K562 (cell line): Measurements from ENCODE around the gene HNRNPK. TPM values are rescaled to one million over a fixed set of nuclear protein-coding genes. Genes with fewer than 3 reads are reported as not detected.

Experiments used
- ASH1L ChIP-seq: fragments of 450-650 bp; IDR thresholded peaks from 2 replicates; pipeline ENCODE4 v1.6.1; 2018; ENCODE audit warnings: borderline replicate concordance, mild to moderate bottlenecking, low read depth; ENCODE audit not compliant: partially characterized antibody
- CBX1 ChIP-seq: sonication (generic); IDR thresholded peaks from 2 replicates; pipeline ENCODE4 v1.6.1; 2016; ENCODE audit warnings: antibody characterized with exemption, low read depth, mild to moderate bottlenecking
- CBX3 ChIP-seq, 2 experiments: IDR thresholded peaks; 1 replicate in 1 of 2; 2 replicates in 1 of 2; pipeline ENCODE4 v1.6.1; 2012; ENCODE audit warnings: inconsistent platforms in 2 of 2, low read length in 2 of 2, borderline replicate concordance in 1 of 2, control low read depth in 1 of 2
- CC2D1A ChIP-seq: fragments of 450-650 bp; IDR thresholded peaks from 2 replicates; pipeline ENCODE4 v1.6.1; 2017; ENCODE audit warnings: mild to moderate bottlenecking
- CREB1 ChIP-seq, 2 experiments: sonication (generic) in 1 of 2; formaldehyde crosslinking in 1 of 2; IDR thresholded peaks; 2 replicates each; pipeline versions ENCODE4 v1.6.1 to v1.8.0; 2012 to 2022; ENCODE audit warnings: inconsistent platforms in 1 of 2, mild to moderate bottlenecking in 1 of 2, missing genetic modification reagents in 1 of 2, moderate library complexity in 1 of 2
- DIDO1 ChIP-seq: fragments of 450-650 bp; IDR thresholded peaks from 2 replicates; pipeline ENCODE4 v1.6.1; 2016; ENCODE audit warnings: low read depth, missing biosample characterization, missing genetic modification characterization
- ETV1 ChIP-seq: fragments of 450-650 bp; conservative IDR thresholded peaks from 2 replicates; pipeline ENCODE4 v1.6.1; 2016; ENCODE audit warnings: missing genetic modification characterization, control low read depth, low read depth, missing compliant biosample characterization
- GABPB2 ChIP-seq: fragments of 250-450 bp; sonication (Bioruptor Pico); conservative IDR thresholded peaks from 2 replicates; pipeline ENCODE4 v1.5.1; 2021; ENCODE audit warnings: mild to moderate bottlenecking
- HNRNPH1 ChIP-seq: fragments of 200-400 bp; formaldehyde crosslinking; optimal IDR thresholded peaks from 2 replicates; pipeline ENCODE3; 2017; ENCODE audit warnings: low read depth, mild to moderate bottlenecking, low read length, moderate library complexity
- KAT2B ChIP-seq: IDR thresholded peaks from one replicate; pipeline ENCODE4 v1.6.1; 2012; ENCODE audit warnings: low read depth, mild to moderate bottlenecking, control low read depth, inconsistent platforms, low read length, moderate library complexity
- MECOM ChIP-seq: fragments of 250-450 bp; sonication (Bioruptor Pico); IDR thresholded peaks from 2 replicates; pipeline ENCODE4 v1.8.0; 2022; ENCODE audit warnings: inconsistent platforms
- NBN ChIP-seq: fragments of 450-650 bp; IDR thresholded peaks from 2 replicates; pipeline ENCODE4 v1.6.1; 2016; ENCODE audit warnings: low read depth, mild to moderate bottlenecking
- PYGO2 ChIP-seq: fragments of 450-650 bp; IDR thresholded peaks from 2 replicates; pipeline ENCODE4 v1.6.1; 2016; ENCODE audit warnings: mild to moderate bottlenecking, missing genetic modification characterization, moderate library complexity, missing compliant biosample characterization
- RFX5 ChIP-seq: IDR thresholded peaks from 2 replicates; pipeline ENCODE4 v1.6.1; 2011; ENCODE audit warnings: low read depth, mild to moderate bottlenecking, improper control_type of control experiment, low read length
- SAP30 ChIP-seq: fragments of 200-600 bp; sonication (generic); IDR thresholded peaks from 2 replicates; pipeline ENCODE4 v1.6.1; 2012; ENCODE audit warnings: borderline replicate concordance, low read depth, mild to moderate bottlenecking, moderate library complexity, low read length, control low read depth, inconsistent platforms; ENCODE audit not compliant: insufficient read depth, poor library complexity, severe bottlenecking
- SP1 ChIP-seq: sonication (generic); formaldehyde crosslinking; IDR thresholded peaks from 2 replicates; pipeline ENCODE4 v1.8.1; 2022; ENCODE audit warnings: mild to moderate bottlenecking, missing genetic modification reagents
- XRCC5 ChIP-seq: fragments of 200-400 bp; formaldehyde crosslinking; IDR thresholded peaks from 2 replicates; pipeline ENCODE4 v1.6.1; 2017; ENCODE audit warnings: low read depth, mild to moderate bottlenecking, low read length
- ZC3H4 ChIP-seq: sonication (generic); formaldehyde crosslinking; IDR thresholded peaks from 2 replicates; pipeline ENCODE4 v1.9.0; 2021; ENCODE audit warnings: missing genetic modification reagents, borderline replicate concordance
- ZNF24 ChIP-seq: fragments of 450-650 bp; IDR thresholded peaks from 2 replicates; pipeline ENCODE4 v1.6.1; 2016
- polyA plus RNA-seq, 8 experiments: library from polyadenylated mRNA; depleted of rRNA in 4 of 8; stranded (reverse) in 5 of 8; unstranded in 3 of 8; fragments of >200 nt; fragmentation: Nextera tagmentation in 2 of 8; fragmentation: Illumina TruSeq in 1 of 8; extraction: Ambion mirVana in 2 of 8; extraction: Trizol in 1 of 8; gene quantifications; 2 replicates each; pipeline versions ENCODE4 v1.2.1 to v1.2.3, GENCODE V29; 2011 to 2014; ENCODE audit warnings: inconsistent platforms in 1 of 8, missing spikeins in 1 of 8
- total RNA-seq, 7 experiments: library from RNA; depleted of rRNA in 6 of 7; stranded (reverse); fragments of >200 nt in 6 of 7; fragmentation: Illumina TruSeq in 2 of 7; extraction: Trizol in 2 of 7; gene quantifications; 2 replicates each; pipeline versions ENCODE4 v1.2.1 to v1.2.3, GENCODE V29; 2011 to 2021; ENCODE audit warnings: low replicate concordance in 1 of 7
- TF ChIP-seq, protein P1 (sequence below): fragments of 450-650 bp; IDR thresholded peaks from 2 replicates; pipeline ENCODE4 v1.6.1; 2014; ENCODE audit warnings: low read depth, mild to moderate bottlenecking, moderate library complexity, borderline replicate concordance
- TF ChIP-seq, protein P2 (sequence below): fragments of 450-650 bp; conservative IDR thresholded peaks from 2 replicates; pipeline ENCODE4 v1.6.1; 2016; ENCODE audit warnings: missing genetic modification characterization, low read depth, mild to moderate bottlenecking, missing compliant biosample characterization, moderate library complexity
- TF ChIP-seq, protein P3 (sequence below): IDR thresholded peaks from 2 replicates; pipeline ENCODE4 v1.6.1; 2011; ENCODE audit not compliant: insufficient read length; ENCODE audit errors: extremely low read depth
- TF ChIP-seq, protein P4 (sequence below): sonication (generic); formaldehyde crosslinking; IDR thresholded peaks from 2 replicates; pipeline ENCODE4 v1.8.1; 2022; ENCODE audit warnings: missing genetic modification reagents

The HNRNPK gene
- total and polyA plus RNA-seq, 9 of the 15 experiments (the other 6 are each of a cell fraction or from before 2014, with no cell fraction given), result 224 to 883 (median 618) TPM

DNA sequence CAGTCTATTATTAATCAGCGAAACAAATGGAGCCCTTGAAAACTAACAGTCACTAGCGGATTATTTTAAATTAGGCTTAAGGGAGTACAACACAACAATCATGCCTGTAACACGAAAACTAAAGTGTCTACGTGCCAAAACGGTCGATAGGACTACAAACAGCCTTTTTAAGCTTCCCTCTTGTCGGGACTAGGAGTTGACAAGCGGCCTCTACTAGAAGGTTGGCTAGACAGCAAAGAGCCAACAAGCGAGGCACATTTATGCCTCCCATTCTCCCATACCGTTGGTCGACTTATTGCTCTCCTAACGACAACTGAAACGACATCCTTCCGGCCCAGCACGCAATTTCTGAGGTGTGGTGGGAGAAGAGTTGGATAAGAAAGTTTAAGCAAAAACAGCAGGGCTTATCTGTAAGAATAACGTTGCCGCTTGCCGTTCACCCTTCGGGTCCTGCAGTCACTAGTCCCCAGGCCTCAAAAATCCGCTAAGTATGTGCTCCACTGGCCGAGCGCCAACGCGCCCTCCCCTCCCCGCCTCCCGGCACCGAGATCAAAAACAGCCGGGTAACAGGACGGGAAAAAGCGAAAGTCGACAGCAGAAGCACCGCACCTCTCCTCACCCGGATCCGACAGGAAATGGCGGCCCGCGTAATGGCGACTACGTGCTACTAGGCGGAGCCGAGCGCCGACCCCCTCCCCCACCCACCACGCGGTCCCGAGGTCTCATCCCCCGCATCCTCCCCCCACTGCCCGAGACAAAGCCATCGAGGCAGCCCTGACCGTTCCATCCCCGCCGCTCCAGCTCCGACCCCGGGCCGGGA lies 813 bp downstream of the HNRNPK start (continued):
- TF ChIP-seq GABPB2 (CRISPR knock-in tag) (no peak), ETV1 (no peak), ASH1L (no peak), SP1 (CRISPR knock-in tag) (no peak), CC2D1A (no peak), MECOM (CRISPR knock-in tag) (no peak), DIDO1 (tag) (no peak), SAP30 (peak; percentile 53), XRCC5 (0 out of 2 replicates have a peak, but pooled peaks have one; percentile 12), ZC3H4 (CRISPR knock-in tag) (no peak), KAT2B (no peak), ZNF24 (no peak), RFX5 (no peak), CBX3 (IDR thresholded peaks at IDR 0.05; ENCODE audit: borderline replicate concordance in 1 of 2, low read length in 2 of 2) (no peak), PYGO2 (tag) (no peak), CREB1 (IDR thresholded peaks at IDR 0.05) (no peak), CREB1 (CRISPR knock-in tag; IDR thresholded peaks at IDR 0.05) (no peak), CBX1 (no peak), NBN (no peak), HNRNPH1 (no peak)
- TF ChIP-seq, protein P1, sequence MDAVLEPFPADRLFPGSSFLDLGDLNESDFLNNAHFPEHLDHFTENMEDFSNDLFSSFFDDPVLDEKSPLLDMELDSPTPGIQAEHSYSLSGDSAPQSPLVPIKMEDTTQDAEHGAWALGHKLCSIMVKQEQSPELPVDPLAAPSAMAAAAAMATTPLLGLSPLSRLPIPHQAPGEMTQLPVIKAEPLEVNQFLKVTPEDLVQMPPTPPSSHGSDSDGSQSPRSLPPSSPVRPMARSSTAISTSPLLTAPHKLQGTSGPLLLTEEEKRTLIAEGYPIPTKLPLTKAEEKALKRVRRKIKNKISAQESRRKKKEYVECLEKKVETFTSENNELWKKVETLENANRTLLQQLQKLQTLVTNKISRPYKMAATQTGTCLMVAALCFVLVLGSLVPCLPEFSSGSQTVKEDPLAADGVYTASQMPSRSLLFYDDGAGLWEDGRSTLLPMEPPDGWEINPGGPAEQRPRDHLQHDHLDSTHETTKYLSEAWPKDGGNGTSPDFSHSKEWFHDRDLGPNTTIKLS, result no peak
- TF ChIP-seq, protein P2, sequence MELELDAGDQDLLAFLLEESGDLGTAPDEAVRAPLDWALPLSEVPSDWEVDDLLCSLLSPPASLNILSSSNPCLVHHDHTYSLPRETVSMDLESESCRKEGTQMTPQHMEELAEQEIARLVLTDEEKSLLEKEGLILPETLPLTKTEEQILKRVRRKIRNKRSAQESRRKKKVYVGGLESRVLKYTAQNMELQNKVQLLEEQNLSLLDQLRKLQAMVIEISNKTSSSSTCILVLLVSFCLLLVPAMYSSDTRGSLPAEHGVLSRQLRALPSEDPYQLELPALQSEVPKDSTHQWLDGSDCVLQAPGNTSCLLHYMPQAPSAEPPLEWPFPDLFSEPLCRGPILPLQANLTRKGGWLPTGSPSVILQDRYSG (tag), result no peak
- TF ChIP-seq, protein P3, sequence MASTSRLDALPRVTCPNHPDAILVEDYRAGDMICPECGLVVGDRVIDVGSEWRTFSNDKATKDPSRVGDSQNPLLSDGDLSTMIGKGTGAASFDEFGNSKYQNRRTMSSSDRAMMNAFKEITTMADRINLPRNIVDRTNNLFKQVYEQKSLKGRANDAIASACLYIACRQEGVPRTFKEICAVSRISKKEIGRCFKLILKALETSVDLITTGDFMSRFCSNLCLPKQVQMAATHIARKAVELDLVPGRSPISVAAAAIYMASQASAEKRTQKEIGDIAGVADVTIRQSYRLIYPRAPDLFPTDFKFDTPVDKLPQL, result no peak
- TF ChIP-seq, protein P4, sequence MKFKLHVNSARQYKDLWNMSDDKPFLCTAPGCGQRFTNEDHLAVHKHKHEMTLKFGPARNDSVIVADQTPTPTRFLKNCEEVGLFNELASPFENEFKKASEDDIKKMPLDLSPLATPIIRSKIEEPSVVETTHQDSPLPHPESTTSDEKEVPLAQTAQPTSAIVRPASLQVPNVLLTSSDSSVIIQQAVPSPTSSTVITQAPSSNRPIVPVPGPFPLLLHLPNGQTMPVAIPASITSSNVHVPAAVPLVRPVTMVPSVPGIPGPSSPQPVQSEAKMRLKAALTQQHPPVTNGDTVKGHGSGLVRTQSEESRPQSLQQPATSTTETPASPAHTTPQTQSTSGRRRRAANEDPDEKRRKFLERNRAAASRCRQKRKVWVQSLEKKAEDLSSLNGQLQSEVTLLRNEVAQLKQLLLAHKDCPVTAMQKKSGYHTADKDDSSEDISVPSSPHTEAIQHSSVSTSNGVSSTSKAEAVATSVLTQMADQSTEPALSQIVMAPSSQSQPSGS (CRISPR knock-in tag), result no peak
